Type B pancreatic cell (in vitro differentiated cells): ENCODE measurements around the gene PRKAR2A. TPM values are rescaled to one million over a fixed set of nuclear protein-coding genes. Genes with fewer than 3 reads are reported as not detected.
A peak's percentile ranks its signal among the peaks of the same experiment; 100 is the strongest.
"Not testable (repeated sequence)": the region's sequence is repeated elsewhere in the genome, so short reads cannot be mapped to it uniquely, and the experiment has no call there.

Source experiments
- DNase-seq: peaks from one replicate; pipeline ENCODE4 v3.0.0; 2021; ENCODE audit warnings: mixed read lengths; ENCODE audit not compliant: unreplicated experiment; ENCODE audit errors: extremely low spot score
- H3K27ac Mint-ChIP-seq: 2 replicates; pipeline ENCODE4 v1.8.0; 2021; ENCODE audit warnings: mild to moderate bottlenecking, mixed read lengths
- H3K27me3 Mint-ChIP-seq: 2 replicates; pipeline ENCODE4 v1.8.0; 2021; ENCODE audit warnings: mixed read lengths
- H3K36me3 Mint-ChIP-seq: 2 replicates; pipeline ENCODE4 v1.8.0; 2021; ENCODE audit warnings: mixed read lengths
- H3K4me1 Mint-ChIP-seq: one replicate; pipeline ENCODE4 v1.8.0; 2021; ENCODE audit warnings: mixed read lengths; ENCODE audit not compliant: unreplicated experiment
- H3K4me3 Mint-ChIP-seq: 2 replicates; pipeline ENCODE4 v1.8.0; 2021; ENCODE audit warnings: mild to moderate bottlenecking, mixed read lengths
- H3K9me3 Mint-ChIP-seq: 2 replicates; pipeline ENCODE4 v1.8.0; 2021; ENCODE audit warnings: mixed read lengths
- total RNA-seq: library from RNA; stranded (reverse); gene quantifications from 2 replicates; pipeline ENCODE4 v1.2.1, GENCODE V29; 2021; ENCODE audit warnings: low replicate concordance
- TF ChIP-seq, protein P1 (sequence below): fragments of 200-600 bp; sonication (generic); conservative IDR thresholded peaks from 2 replicates; pipeline ENCODE4 v1.5.0; 2021; ENCODE audit warnings: antibody characterized with exemption, mild to moderate bottlenecking

The PRKAR2A gene
- total RNA-seq, 1 donor from 2014 or later = 44.1 TPM

DNA sequence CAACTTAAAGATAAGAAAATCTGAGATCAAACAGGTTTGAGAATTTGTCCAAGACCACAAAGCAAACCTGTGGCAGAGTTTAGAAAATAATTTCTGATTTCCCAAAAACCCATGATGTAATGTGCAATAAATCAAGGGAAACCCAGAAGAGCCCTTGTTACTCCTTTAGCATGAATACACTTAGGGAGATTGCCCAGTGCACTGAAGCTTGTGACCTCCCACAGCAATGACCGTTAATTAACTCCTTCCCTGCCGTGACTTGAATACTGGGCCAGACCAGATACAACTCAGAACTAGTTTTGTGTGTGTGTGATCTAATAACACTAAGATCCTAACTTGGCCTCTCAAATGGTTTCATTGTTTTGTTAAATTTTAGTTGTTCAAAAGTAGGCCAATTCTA is 2.5 kb downstream of the PRKAR2A start:
- H3K4me3 Mint-ChIP-seq = peak overlapping the region; percentile 56
- no peak for DNase-seq

GRCh38 chr3:48837163-48837562 is 10.5 kb downstream of the PRKAR2A start:
- no peak overlapping the region for H3K27ac Mint-ChIP-seq

More for the DNA sequence above, 2.5 kb downstream of the PRKAR2A start:
- Mint-ChIP-seq H3K27me3 (no peaks in the 10 kb centered on the region), H3K9me3 (no peaks in the 10 kb centered on the region), H3K27ac (no peak overlapping the region), H3K36me3 (no peaks in the 10 kb centered on the region), H3K4me1 (peaks cover 12% of the 10 kb centered on the region)
- TF ChIP-seq, protein P1, sequence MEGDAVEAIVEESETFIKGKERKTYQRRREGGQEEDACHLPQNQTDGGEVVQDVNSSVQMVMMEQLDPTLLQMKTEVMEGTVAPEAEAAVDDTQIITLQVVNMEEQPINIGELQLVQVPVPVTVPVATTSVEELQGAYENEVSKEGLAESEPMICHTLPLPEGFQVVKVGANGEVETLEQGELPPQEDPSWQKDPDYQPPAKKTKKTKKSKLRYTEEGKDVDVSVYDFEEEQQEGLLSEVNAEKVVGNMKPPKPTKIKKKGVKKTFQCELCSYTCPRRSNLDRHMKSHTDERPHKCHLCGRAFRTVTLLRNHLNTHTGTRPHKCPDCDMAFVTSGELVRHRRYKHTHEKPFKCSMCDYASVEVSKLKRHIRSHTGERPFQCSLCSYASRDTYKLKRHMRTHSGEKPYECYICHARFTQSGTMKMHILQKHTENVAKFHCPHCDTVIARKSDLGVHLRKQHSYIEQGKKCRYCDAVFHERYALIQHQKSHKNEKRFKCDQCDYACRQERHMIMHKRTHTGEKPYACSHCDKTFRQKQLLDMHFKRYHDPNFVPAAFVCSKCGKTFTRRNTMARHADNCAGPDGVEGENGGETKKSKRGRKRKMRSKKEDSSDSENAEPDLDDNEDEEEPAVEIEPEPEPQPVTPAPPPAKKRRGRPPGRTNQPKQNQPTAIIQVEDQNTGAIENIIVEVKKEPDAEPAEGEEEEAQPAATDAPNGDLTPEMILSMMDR = no peak

GRCh38 chr3:48835650-48836366 is 11.9 kb downstream of the PRKAR2A start:
- TF ChIP-seq, protein P1 = no peak
- Mint-ChIP-seq H3K4me1 (no peaks in the 10 kb centered on the region), H3K36me3 (peaks cover 5% of the 10 kb centered on the region), H3K27me3 (no peaks in the 10 kb centered on the region), H3K9me3 (no peaks in the 10 kb centered on the region), H3K27ac (no peak overlapping the region), H3K4me3 (no peak overlapping the region)
- DNase-seq = no peak

More at GRCh38 chr3:48837163-48837562, 10.5 kb downstream of the PRKAR2A start:
- H3K36me3 Mint-ChIP-seq = peaks cover 5% of the 10 kb centered on the region
- H3K27me3 Mint-ChIP-seq = no peaks in the 10 kb centered on the region
- no peak for DNase-seq
- no peaks in the 10 kb centered on the region for H3K9me3 Mint-ChIP-seq
- TF ChIP-seq, protein P1 = no peak
- no peaks in the 10 kb centered on the region for H3K4me1 Mint-ChIP-seq
- no peak overlapping the region for H3K4me3 Mint-ChIP-seq

- peaks cover 5% of the 10 kb centered on the region for H3K36me3 Mint-ChIP-seq
- no peaks in the 10 kb centered on the region for H3K4me1 Mint-ChIP-seq
Observed at GRCh38 chr3:48832684-48833083, 15.0 kb downstream of the PRKAR2A start.

GRCh38 chr3:48830715-48831114 is 17.0 kb downstream of the PRKAR2A start:
- no peaks in the 10 kb centered on the region for H3K9me3 Mint-ChIP-seq
- H3K27me3 Mint-ChIP-seq = no peaks in the 10 kb centered on the region
- H3K36me3 Mint-ChIP-seq = no peaks in the 10 kb centered on the region
- H3K4me3 Mint-ChIP-seq = no peak overlapping the region
- TF ChIP-seq, protein P1 = no peak
- no peak overlapping the region for H3K27ac Mint-ChIP-seq
- H3K4me1 Mint-ChIP-seq = no peaks in the 10 kb centered on the region
- no peak for DNase-seq

More at GRCh38 chr3:48832684-48833083, 15.0 kb downstream of the PRKAR2A start:
- no peak overlapping the region for H3K27ac Mint-ChIP-seq
- no peaks in the 10 kb centered on the region for H3K27me3 Mint-ChIP-seq
- TF ChIP-seq, protein P1 = no peak
- no peak overlapping the region for H3K4me3 Mint-ChIP-seq
- H3K9me3 Mint-ChIP-seq = no peaks in the 10 kb centered on the region
- DNase-seq = no peak

GRCh38 chr3:48829525-48829924 is 18.1 kb downstream of the PRKAR2A start:
- not testable (repeated sequence) for H3K36me3 Mint-ChIP-seq, H3K9me3 Mint-ChIP-seq, H3K4me1 Mint-ChIP-seq, DNase-seq, H3K27me3 Mint-ChIP-seq, H3K4me3 Mint-ChIP-seq, H3K27ac Mint-ChIP-seq

DNA sequence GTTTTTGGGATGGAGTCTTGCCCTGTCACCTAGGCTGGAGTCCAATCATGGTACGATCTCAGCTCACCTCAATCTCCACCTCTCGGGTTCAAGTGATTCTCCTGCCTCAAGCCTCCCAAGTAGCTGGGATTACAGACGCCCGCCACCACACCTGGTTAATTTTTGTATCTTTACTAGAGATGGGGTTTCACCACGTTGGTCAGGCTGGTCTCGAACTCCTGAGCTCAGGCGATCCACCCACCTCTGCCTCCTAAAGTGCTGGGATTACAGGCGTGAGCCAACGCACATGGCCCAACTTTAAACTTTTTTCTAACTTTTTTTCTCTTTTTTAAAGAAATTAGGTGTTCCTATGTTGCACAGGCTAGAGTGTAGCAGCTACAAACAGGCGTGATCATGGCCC is 19.8 kb downstream of the PRKAR2A start:
- H3K27ac Mint-ChIP-seq, H3K27me3 Mint-ChIP-seq, H3K36me3 Mint-ChIP-seq, DNase-seq, H3K4me3 Mint-ChIP-seq, H3K4me1 Mint-ChIP-seq, H3K9me3 Mint-ChIP-seq: not testable (repeated sequence)
